Measurements from ENCODE around the gene NBAS.

Gene NBAS

DNA sequence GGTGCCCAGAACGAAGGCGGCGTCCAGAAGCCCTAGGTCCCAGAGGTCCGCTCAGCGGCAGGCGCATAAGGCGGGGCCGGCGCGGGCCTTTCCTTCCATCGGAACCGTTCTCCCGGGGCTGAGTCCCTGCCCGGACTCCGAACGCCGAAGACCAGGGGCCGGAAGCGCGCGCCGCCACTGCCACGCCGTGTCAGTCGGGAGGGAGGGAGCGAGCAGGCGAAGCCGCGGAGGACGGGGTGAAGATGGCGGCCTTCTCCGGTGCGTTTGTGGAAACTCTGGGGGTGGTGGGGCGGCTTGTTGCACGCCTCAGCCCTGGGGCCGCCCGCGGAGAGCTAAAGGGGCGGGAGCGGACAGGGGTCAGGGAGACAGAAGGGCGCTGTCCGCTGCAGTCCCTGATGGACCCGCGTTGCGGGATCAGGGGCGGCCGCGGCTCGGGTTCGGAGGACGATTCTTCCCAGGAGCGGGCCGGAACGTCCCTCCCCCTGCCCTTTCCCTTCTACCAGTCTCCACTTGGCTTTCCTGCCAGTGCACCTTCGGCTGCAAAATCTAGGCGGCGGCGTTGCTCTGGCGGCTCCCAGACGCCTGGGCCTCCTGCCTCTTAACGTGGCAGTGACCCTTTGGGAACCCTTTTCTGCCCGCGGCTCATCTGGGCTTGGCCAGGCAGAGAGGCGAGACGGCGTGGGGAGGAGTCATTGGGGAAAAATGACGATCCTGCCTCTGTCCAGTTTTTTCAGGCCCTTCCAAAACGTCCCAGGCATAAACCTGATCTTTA is 30.7 kb upstream of the NBAS start, which contains the start of gene DDX1:
TSS of gene DDX1 (plus strand) at position 177 of the 772 bp plus-strand sequence. CDS start at position 243, 66 bp downstream.
- no peak for FAIRE-seq
- peak; percentile 66 for DNase-seq (ENCODE audit: low spot score)

DNA sequence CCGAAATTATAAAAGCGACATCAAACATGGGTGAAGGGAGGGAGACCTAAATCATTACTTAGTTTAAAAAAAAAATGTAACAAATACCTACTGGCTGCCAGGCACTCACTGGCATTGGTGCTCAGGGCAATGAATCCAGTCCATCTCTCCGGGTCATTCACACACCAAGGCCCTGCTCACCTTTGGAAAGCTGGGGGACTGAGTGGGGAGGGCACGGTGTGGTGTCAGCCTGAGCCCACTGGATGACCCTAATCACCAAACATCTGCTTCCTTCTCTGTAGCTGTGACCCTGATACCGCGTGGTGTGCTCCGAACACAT is 30.2 kb upstream of the NBAS start:
- FAIRE-seq = no peak
- DNase-seq (ENCODE audit: low spot score) = no peak

GRCh38 chr2:15588329-15588919 is 27.3 kb upstream of the NBAS start:
- peak; percentile 13 for DNase-seq (ENCODE audit: low spot score)
- no peak for FAIRE-seq

GRCh38 chr2:15584767-15585469 is 23.8 kb upstream of the NBAS start:
- FAIRE-seq (no peak), DNase-seq (ENCODE audit: low spot score) (no peak)

GRCh38 chr2:15584316-15584715 is 23.2 kb upstream of the NBAS start:
- FAIRE-seq = no peak

GRCh38 chr2:15583826-15584225 is 22.7 kb upstream of the NBAS start:
- FAIRE-seq (no peak), DNase-seq (ENCODE audit: low spot score) (no peak)

More at GRCh38 chr2:15584316-15584715, 23.2 kb upstream of the NBAS start:
- DNase-seq (ENCODE audit: low spot score) = no peak

DNA sequence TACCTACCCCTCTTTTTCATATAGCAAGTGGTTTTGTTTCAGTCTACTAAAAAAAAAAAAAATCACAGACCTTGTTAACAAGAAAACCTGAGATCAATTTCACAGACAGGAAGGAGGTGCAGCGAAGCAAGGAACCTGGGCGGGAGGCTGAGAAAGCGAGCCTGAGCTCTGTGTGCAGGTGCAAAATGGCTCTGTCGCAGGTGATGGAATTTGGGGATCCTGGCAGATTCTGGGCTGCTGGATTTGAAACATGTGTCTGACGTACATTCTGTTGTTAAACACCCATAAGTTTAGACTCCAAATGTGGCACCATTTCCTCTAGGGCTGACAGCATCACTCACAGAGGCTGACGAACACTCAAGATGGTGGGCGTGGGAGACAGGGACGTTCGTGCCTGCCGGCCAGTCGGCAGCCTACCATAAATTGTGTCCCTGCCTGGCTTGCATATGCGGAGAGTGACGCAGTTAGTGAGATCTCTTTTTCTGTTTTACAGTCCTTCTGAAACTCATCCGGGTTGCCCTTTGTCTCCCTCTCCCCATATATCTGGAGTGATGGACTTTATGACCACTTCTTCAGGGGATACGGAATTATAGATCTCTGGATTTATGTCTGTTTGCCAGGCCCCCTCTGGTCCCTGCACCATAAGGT is 21.7 kb upstream of the NBAS start:
- FAIRE-seq (no peak), DNase-seq (ENCODE audit: low spot score) (no peak)

DNA sequence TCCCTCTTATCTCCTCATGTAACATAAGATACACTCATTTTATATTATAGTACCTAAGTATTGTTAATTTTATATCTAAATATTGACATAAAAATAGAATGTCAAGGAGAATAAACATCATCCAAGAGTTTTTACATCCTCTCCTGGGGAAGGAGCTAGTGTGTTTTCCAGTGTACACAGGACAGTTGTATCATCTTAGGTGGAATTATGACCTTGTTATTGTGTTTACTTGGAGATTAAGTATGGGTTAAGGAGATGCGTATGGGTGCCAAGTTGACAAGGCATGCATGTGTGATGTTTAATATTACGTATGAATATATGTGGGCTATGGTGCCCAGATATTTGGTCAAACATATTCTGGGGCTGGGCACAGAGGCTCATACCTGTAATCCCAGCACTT is 19.3 kb upstream of the NBAS start:
- DNase-seq (ENCODE audit: low spot score) (no peak), FAIRE-seq (no peak)

DNA sequence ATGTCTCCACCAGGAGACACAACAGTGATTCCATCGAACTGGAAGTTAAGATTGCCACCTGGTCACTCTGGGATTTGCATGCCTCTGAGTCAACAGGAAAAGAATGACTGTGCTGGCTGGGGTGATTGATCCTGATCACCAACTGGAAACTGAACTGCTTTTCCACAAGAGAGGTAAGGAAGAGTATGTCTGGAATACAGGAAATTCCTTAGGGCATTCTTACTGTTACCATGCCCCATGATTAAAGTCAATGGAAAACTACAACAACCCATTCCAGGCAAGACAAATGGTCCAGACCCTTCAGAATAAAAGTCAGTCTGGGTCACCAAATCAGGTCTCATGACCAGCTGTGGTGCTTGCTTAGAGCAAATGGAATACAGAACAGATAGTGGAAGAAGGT is 18.5 kb upstream of the NBAS start:
- DNase-seq (ENCODE audit: low spot score) (no peak), FAIRE-seq (no peak)

DNA sequence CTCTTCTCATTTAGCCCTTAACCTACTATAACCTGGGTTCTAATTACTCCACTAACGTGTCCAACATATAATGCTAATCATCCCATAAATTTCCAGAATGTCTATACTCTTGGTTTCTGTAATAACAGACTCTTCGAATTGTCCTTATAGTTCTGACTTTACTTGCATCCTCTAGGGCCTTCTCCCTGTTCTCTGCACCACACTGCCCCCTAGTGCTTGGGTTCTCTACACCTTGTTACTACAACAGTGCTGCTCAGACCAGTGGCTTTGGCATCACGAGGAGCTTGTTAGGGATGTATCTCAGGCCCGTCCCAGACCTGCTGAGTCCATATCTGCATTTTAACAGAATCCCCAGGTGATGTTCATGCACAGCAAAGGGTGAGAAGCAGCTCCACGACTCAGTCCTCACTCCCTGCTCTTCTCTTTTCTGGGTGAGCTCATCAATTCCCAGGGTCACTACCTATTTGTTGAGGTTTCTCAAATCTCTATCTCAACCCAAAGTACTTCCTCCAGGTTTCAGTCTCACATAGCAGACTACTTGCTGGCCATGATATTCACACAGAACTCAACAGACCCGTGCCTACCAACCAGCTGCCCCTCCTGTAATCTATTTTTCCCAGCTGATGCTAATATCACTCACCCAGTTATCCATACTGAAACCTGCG is 16.1 kb upstream of the NBAS start:
- FAIRE-seq (no peak), DNase-seq (ENCODE audit: low spot score) (peak; percentile 62)

DNA sequence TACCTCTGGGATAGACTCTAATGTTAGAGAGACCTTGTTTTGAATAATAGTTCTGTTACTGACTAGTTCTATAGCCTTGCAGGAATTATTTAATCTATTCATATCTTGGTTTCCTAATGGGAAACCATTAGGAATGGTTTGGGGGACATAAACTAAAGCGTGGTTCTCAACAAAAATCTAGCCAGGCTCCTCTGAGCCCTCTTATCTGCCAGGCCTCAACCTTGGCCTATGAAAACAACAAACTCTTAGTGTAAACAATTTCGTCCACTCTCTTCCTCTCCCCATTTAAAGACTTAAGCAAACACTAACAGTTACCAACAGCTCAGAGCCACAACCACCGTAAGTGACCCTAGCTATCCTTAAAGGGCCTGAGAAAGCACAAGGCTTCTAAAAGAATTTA is 10.6 kb upstream of the NBAS start:
- FAIRE-seq (no peak), DNase-seq (ENCODE audit: low spot score) (no peak)

DNA sequence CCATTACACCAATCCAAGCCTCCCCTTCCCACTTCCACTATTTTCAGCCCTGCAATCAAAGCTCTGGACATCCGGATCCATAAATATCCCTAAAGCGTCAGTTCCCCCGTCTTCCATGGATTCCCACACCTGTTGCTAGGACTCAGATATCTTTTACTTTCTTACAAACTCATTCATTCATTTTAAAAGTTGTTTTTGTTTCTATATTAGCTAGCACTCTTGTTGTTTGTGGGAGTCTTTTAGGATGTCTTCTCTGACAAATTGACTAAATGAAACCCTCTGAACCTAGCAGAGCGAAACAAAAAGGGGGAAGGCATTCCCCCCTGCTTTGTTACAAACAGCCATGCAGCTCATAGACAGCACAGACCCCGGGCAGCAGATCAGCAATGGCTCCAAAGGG is 9.0 kb upstream of the NBAS start:
- FAIRE-seq = no peak
- DNase-seq (ENCODE audit: low spot score) = no peak

DNA sequence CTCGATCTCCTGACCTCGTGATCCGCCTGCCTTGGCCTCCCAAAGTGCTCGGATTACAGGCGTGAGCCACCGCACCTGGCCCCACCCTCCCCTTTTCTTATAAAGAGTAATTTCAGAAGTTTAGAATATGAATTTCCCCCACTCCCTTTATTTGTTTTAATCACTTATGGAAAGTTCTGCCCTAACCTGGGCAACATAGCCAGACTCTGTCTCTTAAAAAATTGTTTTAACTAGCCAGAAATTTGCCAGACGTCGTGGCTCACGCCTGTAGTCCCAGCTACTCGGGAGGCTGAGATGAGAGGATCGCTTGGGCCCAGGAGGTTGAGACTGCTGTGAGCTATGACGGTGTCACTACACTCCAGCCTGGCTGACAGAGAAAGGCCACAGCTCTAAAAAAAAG is 7.7 kb upstream of the NBAS start:
- DNase-seq (ENCODE audit: low spot score) (no peak), FAIRE-seq (no peak)

DNA sequence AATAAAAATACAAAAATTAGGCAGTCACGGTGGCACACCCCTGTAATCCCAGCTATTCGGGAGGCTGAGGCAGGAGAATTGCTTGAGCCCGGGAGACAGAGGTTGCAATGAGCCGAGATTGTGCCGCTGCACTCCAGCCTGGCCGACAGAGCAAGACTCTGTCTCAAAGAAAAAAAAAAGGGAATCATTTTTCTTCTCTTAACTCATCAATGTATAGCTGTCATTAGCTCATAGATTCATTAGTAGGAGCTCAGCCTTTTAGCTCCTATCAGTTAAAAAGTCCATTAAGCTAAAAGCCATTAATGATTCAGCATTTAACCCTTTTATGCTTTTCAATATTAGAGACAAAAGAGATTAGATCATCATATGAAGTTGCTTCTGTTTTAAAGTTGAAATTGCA is 5.8 kb upstream of the NBAS start:
- DNase-seq (ENCODE audit: low spot score) (no peak), FAIRE-seq (no peak)

- FAIRE-seq (no peak), DNase-seq (ENCODE audit: low spot score) (no peak)
Measured at GRCh38 chr2:15565994-15566671, 5.0 kb upstream of the NBAS start.

DNA sequence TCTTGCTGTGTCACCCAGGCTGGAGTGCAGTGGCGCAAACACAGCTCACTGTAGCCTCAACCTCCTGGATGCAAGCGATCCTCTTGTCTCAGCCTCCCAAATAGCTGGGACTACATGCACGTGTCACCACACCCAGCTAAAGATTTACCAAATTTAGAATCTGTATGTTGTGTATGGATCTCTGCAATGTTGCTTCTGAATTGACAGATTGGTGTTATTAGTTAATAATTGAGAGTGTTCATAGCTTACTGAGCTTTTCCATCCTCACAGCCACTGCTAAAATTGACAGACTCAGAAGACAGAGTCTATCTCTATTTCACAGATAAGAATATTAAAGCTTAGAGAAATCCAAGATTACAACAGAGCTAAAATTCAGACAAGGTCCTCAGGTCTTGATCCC is 4.3 kb upstream of the NBAS start:
- DNase-seq (ENCODE audit: low spot score) (no peak), FAIRE-seq (no peak)

- FAIRE-seq = no peak
Measured at GRCh38 chr2:15563227-15564100, 2.3 kb upstream of the NBAS start.

DNA sequence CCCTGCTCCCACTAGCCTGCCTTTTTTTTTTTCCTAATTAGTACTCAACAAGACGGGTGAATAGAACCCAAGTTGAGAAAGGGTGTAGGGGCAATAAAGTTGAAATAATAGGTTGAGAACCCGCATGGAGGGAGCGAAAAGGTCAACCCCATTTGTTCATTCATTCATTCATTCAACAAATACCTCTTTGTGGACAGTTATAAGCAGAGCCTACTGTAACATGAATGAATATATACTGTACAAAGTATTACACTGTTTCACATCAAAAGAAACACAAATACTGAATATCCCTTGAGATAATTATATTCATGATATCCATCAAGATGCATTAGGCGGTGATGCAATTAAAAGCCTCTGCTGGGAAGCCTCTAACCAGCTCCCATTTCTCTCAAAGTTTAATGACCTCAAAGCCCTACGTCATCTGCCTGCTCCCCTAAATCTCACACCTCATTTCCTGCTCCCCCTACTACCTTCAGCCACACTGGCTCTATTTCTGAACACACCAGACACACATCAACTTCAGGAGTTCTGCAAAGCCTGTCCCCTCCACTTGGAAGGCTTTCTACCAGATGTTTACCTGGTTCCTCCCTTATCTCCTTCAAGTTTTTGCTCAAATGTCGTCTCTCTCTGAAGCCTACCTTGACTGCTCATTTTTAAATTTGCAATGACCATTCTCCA is 1.4 kb upstream of the NBAS start:
- FAIRE-seq (no peak), DNase-seq (ENCODE audit: low spot score) (no peak)

More at GRCh38 chr2:15563227-15564100, 2.3 kb upstream of the NBAS start:
- DNase-seq (ENCODE audit: low spot score) = no peak

GRCh38 chr2:15561574-15562344 is 625 bp upstream of the NBAS start:
- peak; percentile 41 for DNase-seq (ENCODE audit: low spot score)

More at GRCh38 chr2:15561574-15562344, 625 bp upstream of the NBAS start:
- FAIRE-seq = no peak
